ENCODE data around the gene UNC5B.

The UNC5B gene

DNA sequence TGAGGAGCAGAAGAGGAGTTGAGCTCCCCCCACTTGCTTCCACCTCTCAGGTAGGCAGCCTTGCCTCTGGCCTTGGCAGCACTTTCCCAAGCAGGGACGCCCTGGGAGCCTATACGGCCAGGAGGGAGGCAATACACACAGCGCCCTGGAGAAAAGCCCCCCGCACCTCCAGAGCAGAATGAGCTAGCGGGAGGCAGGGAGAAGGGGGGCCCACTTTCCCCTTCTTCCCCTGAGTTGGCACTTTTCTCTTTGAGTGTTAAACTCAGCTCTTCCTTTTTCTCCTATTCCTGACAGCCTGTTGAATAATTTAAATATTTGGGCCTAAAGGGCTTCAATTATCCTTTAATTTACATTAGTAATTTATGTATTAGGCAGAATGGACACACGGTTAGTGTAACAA is 35.8 kb downstream of the UNC5B start:
- Histone ChIP-seq H3K79me2 (ENCODE audit: insufficient read depth, low read length) (no peaks in the 10 kb centered on the region), H3K4me2 (ENCODE audit: insufficient read depth, low read length) (no peak overlapping the region), H3K9ac (ENCODE audit: low read depth, low read length) (no peak overlapping the region), H3K4me1 (ENCODE audit: insufficient read depth, low read length) (no peaks in the 10 kb centered on the region), H3K27ac (ENCODE audit: low read length) (no peak overlapping the region), H3K9me3 (ENCODE audit: insufficient read depth, low read length, severe bottlenecking) (no peaks in the 10 kb centered on the region), H3K4me3 (ENCODE audit: low read depth in 1 of 2, low read length in 2 of 2) (no peak overlapping the region), H3K27me3 (ENCODE audit: insufficient read depth, low read length, poor library complexity) (peaks cover 12% of the 10 kb centered on the region), H3K36me3 (ENCODE audit: insufficient read depth, low read length) (no peaks in the 10 kb centered on the region), H2AFZ (ENCODE audit: low read depth, low read length) (no peak overlapping the region), H4K20me1 (ENCODE audit: insufficient read depth, low read length) (peaks cover 2% of the 10 kb centered on the region; the same call in 1 of the 2 replicates)
- no peak for ATAC-seq (ENCODE audit: insufficient read depth, low read depth)
- DNase-seq: no peak
- TF ChIP-seq CTCF (IDR thresholded peaks at IDR 0.05; ENCODE audit: borderline replicate concordance, extremely low read depth, low read length, poor library complexity, severe bottlenecking): no peak
- no peak for TF ChIP-seq EZH2 (IDR thresholded peaks at IDR 0.05; ENCODE audit: borderline replicate concordance, low read depth, low read length, severe bottlenecking)

DNA sequence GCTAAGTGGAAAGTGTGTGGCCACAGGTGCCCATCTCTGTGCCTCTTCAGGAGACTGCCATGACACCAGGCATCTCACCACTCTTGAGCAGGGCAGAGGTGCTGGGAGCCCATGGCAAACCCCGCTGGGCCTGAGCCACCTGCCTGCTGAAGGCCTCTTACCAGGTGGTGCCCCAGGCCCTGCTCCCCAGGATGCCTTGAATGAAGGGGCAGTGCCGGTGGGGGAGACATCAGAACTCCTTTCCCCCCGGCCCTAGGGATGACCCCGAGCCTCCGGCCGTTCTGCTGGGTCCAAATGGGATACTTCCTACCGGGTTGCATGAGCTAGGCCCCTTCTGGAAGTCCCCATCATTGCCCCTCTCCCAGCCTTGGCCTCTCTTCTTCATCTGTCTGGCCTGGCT is 37.6 kb downstream of the UNC5B start:
- ATAC-seq (ENCODE audit: insufficient read depth, low read depth): no peak
- no peaks in the 10 kb centered on the region for H3K4me1 ChIP-seq (ENCODE audit: insufficient read depth, low read length)

GRCh38 chr10:71250405-71250804 is 38.0 kb downstream of the UNC5B start:
- Histone ChIP-seq H3K79me2 (ENCODE audit: insufficient read depth, low read length) (no peaks in the 10 kb centered on the region), H3K4me1 (ENCODE audit: insufficient read depth, low read length) (no peaks in the 10 kb centered on the region)

More for the DNA sequence above, 37.6 kb downstream of the UNC5B start:
- H3K27me3 ChIP-seq (ENCODE audit: insufficient read depth, low read length, poor library complexity): peaks cover 16% of the 10 kb centered on the region
- H3K4me2 ChIP-seq (ENCODE audit: insufficient read depth, low read length): no peak overlapping the region
- no peak overlapping the region for H2AFZ ChIP-seq (ENCODE audit: low read depth, low read length)
- TF ChIP-seq EZH2 (IDR thresholded peaks at IDR 0.05; ENCODE audit: borderline replicate concordance, low read depth, low read length, severe bottlenecking): no peak
- no peak for TF ChIP-seq CTCF (IDR thresholded peaks at IDR 0.05; ENCODE audit: borderline replicate concordance, extremely low read depth, low read length, poor library complexity, severe bottlenecking)
- peaks cover 3% of the 10 kb centered on the region; the same call in 1 of the 2 replicates for H4K20me1 ChIP-seq (ENCODE audit: insufficient read depth, low read length)
- DNase-seq: no peak
- no peak overlapping the region for H3K27ac ChIP-seq (ENCODE audit: low read length)
- H3K4me3 ChIP-seq (ENCODE audit: low read depth in 1 of 2, low read length in 2 of 2): no peak overlapping the region
- no peaks in the 10 kb centered on the region for H3K36me3 ChIP-seq (ENCODE audit: insufficient read depth, low read length)
- H3K79me2 ChIP-seq (ENCODE audit: insufficient read depth, low read length): no peaks in the 10 kb centered on the region
- H3K9ac ChIP-seq (ENCODE audit: low read depth, low read length): no peak overlapping the region
- no peaks in the 10 kb centered on the region for H3K9me3 ChIP-seq (ENCODE audit: insufficient read depth, low read length, severe bottlenecking)

More at GRCh38 chr10:71250405-71250804, 38.0 kb downstream of the UNC5B start:
- Histone ChIP-seq H3K4me2 (ENCODE audit: insufficient read depth, low read length) (no peak overlapping the region), H3K36me3 (ENCODE audit: insufficient read depth, low read length) (no peaks in the 10 kb centered on the region), H2AFZ (ENCODE audit: low read depth, low read length) (no peak overlapping the region), H3K9ac (ENCODE audit: low read depth, low read length) (no peak overlapping the region), H3K9me3 (ENCODE audit: insufficient read depth, low read length, severe bottlenecking) (no peaks in the 10 kb centered on the region), H3K27ac (ENCODE audit: low read length) (no peak overlapping the region), H3K4me3 (ENCODE audit: low read depth in 1 of 2, low read length in 2 of 2) (no peak overlapping the region), H3K27me3 (ENCODE audit: insufficient read depth, low read length, poor library complexity) (peaks cover 12% of the 10 kb centered on the region), H4K20me1 (ENCODE audit: insufficient read depth, low read length) (peaks cover 3% of the 10 kb centered on the region; the same call in 1 of the 2 replicates)
- TF ChIP-seq EZH2 (IDR thresholded peaks at IDR 0.05; ENCODE audit: borderline replicate concordance, low read depth, low read length, severe bottlenecking) (no peak), CTCF (IDR thresholded peaks at IDR 0.05; ENCODE audit: borderline replicate concordance, extremely low read depth, low read length, poor library complexity, severe bottlenecking) (no peak)
- ATAC-seq (ENCODE audit: insufficient read depth, low read depth) (no peak), DNase-seq (no peak)
